GM06990 (cell line): ENCODE results near the gene DBN1.

ENCODE experiments used
- DNase-seq: peaks from one replicate; pipeline ENCODE4 v3.0.0-alpha.2; 2011; ENCODE audit not compliant: insufficient read length; ENCODE audit errors: extremely low read depth
- H3K27me3 ChIP-seq: replicated peaks from 2 replicates; pipeline ENCODE4 v1.6.0; 2011; ENCODE audit warnings: low read length; ENCODE audit not compliant: control insufficient read depth, insufficient read depth
- H3K36me3 ChIP-seq: 2 replicates; pipeline ENCODE4 v1.5.1; 2011; ENCODE audit warnings: low read length; ENCODE audit not compliant: control insufficient read depth, insufficient read depth
- H3K4me3 ChIP-seq: replicated peaks from 2 replicates; pipeline ENCODE4 v1.5.1; 2011; ENCODE audit warnings: low read depth, mild to moderate bottlenecking, control low read depth, low read length
- CTCF ChIP-seq: IDR thresholded peaks from 2 replicates; pipeline ENCODE4 v1.5.1; 2011; ENCODE audit warnings: low read length, control low read depth, mild to moderate bottlenecking, inconsistent platforms; ENCODE audit not compliant: insufficient read depth, poor library complexity, severe bottlenecking

The DBN1 gene

GRCh38 chr5:177414481-177414880, 59.0 kb downstream of the DBN1 start:
- Histone ChIP-seq H3K4me3 (no peak overlapping the region), H3K27me3 (no peaks in the 10 kb centered on the region), H3K36me3 (no peaks in the 10 kb centered on the region)
- TF ChIP-seq CTCF = no peak
- DNase-seq = no peak

DNA sequence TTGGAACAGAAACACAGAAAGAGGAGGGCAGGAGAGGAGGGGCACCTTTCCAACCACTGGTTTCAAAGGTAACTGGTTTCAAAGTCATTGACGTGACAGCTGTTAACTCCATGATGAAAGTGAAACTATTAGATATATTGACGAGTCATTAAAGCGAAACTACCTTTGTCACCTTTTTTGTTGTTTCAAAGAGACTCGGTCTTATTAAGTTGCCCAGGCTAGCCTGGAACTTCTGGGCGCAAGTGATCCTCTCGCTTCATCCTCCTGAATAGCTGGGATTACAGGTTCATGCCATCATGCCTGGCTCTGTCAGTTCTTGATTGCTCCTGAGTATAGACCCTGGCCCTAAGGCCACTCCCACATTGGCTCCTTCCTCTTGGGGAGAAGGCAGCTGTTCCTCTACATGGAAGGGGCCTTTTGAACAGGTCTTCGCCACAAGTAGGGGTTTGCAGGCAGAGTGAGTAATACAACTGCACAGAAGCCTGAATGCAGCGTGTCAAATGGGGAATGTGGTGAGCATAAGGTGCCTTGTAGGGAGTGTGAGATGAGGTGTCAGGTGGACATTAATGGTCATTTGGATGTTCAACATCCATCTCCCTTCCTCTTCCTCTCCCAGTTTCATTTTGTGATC, 60.7 kb downstream of the DBN1 start:
- Histone ChIP-seq H3K4me3 (no peak overlapping the region; the same call in 1 of the 2 replicates), H3K36me3 (no peaks in the 10 kb centered on the region), H3K27me3 (no peaks in the 10 kb centered on the region)
- DNase-seq = peak; percentile 75
- TF ChIP-seq CTCF = no peak

- Histone ChIP-seq H3K27me3 (no peaks in the 10 kb centered on the region), H3K36me3 (no peaks in the 10 kb centered on the region), H3K4me3 (no peak overlapping the region)
- no peak for TF ChIP-seq CTCF
- DNase-seq = no peak
These were observed 62.9 kb downstream of the DBN1 start for GRCh38 chr5:177410575-177410974.

DNA sequence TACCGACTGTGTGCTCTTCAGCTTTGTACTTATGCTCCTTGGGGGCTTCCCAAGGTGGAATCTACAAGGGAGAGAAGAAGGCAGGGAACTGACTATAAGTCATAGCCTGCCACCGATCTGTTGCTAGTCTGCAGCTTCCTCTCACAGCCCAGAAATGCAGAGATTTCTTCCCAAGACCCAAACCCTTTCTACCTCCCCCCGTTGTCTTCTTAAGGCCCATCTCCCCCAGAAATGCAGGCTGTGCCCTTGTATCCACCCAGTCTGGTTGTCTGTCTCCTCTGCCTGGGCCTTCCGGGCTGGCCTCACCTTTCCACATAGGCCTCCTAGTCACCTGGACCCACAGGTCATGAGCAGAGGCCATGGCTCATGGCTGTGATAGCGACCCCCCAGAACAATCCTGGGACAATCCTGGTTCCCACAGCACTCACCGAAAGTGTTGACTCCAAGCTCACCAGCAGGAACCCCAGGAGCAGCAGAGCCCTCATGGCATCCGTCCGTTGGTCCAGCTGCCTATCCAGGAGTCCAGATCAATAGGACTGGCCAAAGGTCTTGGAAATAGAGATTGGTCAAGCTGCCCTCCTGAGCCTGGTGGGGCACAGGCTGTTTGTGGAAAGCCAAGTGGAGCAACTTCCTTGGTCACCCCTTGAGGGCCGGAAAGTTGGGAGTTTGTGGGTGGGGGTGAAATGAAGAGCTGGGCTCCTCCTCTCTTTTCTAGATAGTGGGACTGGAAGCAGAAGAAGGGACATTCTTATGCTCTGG, 64.2 kb downstream of the DBN1 start, which contains the start of gene F12:
Gene F12, minus strand, starts transcription at position 522 of the 759 bp plus-strand sequence. Its CDS starts 37 bp downstream, at position 485.
- Histone ChIP-seq H3K27me3 (no peaks in the 10 kb centered on the region), H3K36me3 (no peaks in the 10 kb centered on the region), H3K4me3 (no peak within 1 kb of the TSS)
- no peak for DNase-seq
- no peak for TF ChIP-seq CTCF
